OCI-LY1 (cell line): ENCODE measurements around the gene PHKA2.

ENCODE experiments used
- H2AFZ ChIP-seq: fragments of 200-600 bp; sonication (generic), shearing (Covaris generic); 2 replicates; pipeline ENCODE4 v1.6.0; 2014; ENCODE audit warnings: antibody characterized with exemption, mild to moderate bottlenecking, low read length
- H3F3A ChIP-seq: fragments of 200-600 bp; sonication (generic), shearing (Covaris generic); 2 replicates; pipeline ENCODE4 v1.6.0; 2014; ENCODE audit warnings: mild to moderate bottlenecking, antibody characterized with exemption, low read length, moderate library complexity; ENCODE audit not compliant: insufficient read depth
- H3K27ac ChIP-seq: fragments of 200-600 bp; sonication (generic); 2 replicates; pipeline ENCODE4 v1.5.1; 2014; ENCODE audit warnings: low read length, mixed run types, mild to moderate bottlenecking, low read depth; ENCODE audit not compliant: poor library complexity, severe bottlenecking
- H3K27me3 ChIP-seq: fragments of 200-600 bp; sonication (generic); 2 replicates; pipeline ENCODE4 v1.6.0; 2014; ENCODE audit warnings: antibody characterized with exemption, mild to moderate bottlenecking, low read length, moderate library complexity; ENCODE audit not compliant: insufficient read depth
- H3K36me3 ChIP-seq: fragments of 200-600 bp; sonication (generic); 2 replicates; pipeline ENCODE4 v1.6.1; 2014; ENCODE audit warnings: mild to moderate bottlenecking, antibody characterized with exemption, low read length, moderate library complexity, mixed read lengths; ENCODE audit not compliant: insufficient read depth
- H3K4me1 ChIP-seq: fragments of 200-600 bp; sonication (generic); 2 replicates; pipeline ENCODE4 v1.5.1; 2014; ENCODE audit warnings: mild to moderate bottlenecking, low read length, moderate library complexity; ENCODE audit not compliant: insufficient read depth, severe bottlenecking
- H3K4me2 ChIP-seq: fragments of 200-600 bp; sonication (generic), shearing (Covaris generic); 2 replicates; pipeline ENCODE4 v1.6.1; 2014; ENCODE audit warnings: low read length
- H3K4me3 ChIP-seq: fragments of 200-600 bp; sonication (generic); 2 replicates; pipeline ENCODE4 v1.5.1; 2014; ENCODE audit warnings: low read length, low read depth, mild to moderate bottlenecking, mixed read lengths; ENCODE audit not compliant: poor library complexity, severe bottlenecking
- H3K79me2 ChIP-seq: fragments of 200-600 bp; shearing (Covaris generic); 2 replicates; pipeline ENCODE4 v1.6.1; 2016; ENCODE audit warnings: mixed run types, low read length, mixed read lengths; ENCODE audit not compliant: insufficient read depth
- H3K9ac ChIP-seq: fragments of 200-600 bp; sonication (generic), shearing (Covaris generic); 2 replicates; pipeline ENCODE4 v1.6.1; 2014; ENCODE audit warnings: mild to moderate bottlenecking, low read length, mixed read lengths
- H3K9me2 ChIP-seq: fragments of 200-600 bp; sonication (generic), shearing (Covaris generic); 2 replicates; pipeline ENCODE4 v1.6.1; 2014; ENCODE audit warnings: low read depth, mild to moderate bottlenecking, low read length, mixed read lengths
- H3K9me3 ChIP-seq: fragments of 200-600 bp; shearing (Covaris generic); 2 replicates; pipeline ENCODE4 v1.6.1; 2014; ENCODE audit warnings: low read length, mixed read lengths
- H4K20me1 ChIP-seq: fragments of 200-600 bp; sonication (generic), shearing (Covaris generic); 2 replicates; pipeline ENCODE4 v1.6.0; 2016; ENCODE audit warnings: mild to moderate bottlenecking, low read length; ENCODE audit not compliant: insufficient read depth
- EZH2 ChIP-seq: fragments of 200-600 bp; sonication (generic), shearing (Covaris generic); IDR thresholded peaks from 2 replicates; pipeline ENCODE4 v1.8.0; 2017; ENCODE audit warnings: borderline replicate concordance, mixed run types, mild to moderate bottlenecking, antibody characterized with exemption, low read length, moderate library complexity, mixed read lengths
- TF ChIP-seq, protein P1 (sequence below): fragments of 200-600 bp; sonication (generic), shearing (Covaris generic); IDR thresholded peaks from 2 replicates; pipeline ENCODE4 v1.5.1; 2017; ENCODE audit warnings: mild to moderate bottlenecking, antibody characterized with exemption, low read length, moderate library complexity, mixed read lengths

The PHKA2 gene

GRCh38 chrX:18949291-18949943 lies 34.5 kb downstream of the PHKA2 start:
- Histone ChIP-seq H2AFZ (no peak overlapping the region), H3K79me2 (no peaks in the 10 kb centered on the region), H3K4me3 (no peak overlapping the region), H3F3A (no peaks in the 10 kb centered on the region), H3K27ac (no peak overlapping the region), H3K9me3 (no peaks in the 10 kb centered on the region), H3K36me3 (0 out of 2 replicates have a peak, but pooled peaks cover 5% of the 10 kb centered on the region), H3K9ac (no peak overlapping the region), H4K20me1 (no peaks in the 10 kb centered on the region), H3K4me1 (no peaks in the 10 kb centered on the region), H3K27me3 (no peaks in the 10 kb centered on the region), H3K4me2 (no peak overlapping the region), H3K9me2 (no peaks in the 10 kb centered on the region)
- TF ChIP-seq, protein P1, sequence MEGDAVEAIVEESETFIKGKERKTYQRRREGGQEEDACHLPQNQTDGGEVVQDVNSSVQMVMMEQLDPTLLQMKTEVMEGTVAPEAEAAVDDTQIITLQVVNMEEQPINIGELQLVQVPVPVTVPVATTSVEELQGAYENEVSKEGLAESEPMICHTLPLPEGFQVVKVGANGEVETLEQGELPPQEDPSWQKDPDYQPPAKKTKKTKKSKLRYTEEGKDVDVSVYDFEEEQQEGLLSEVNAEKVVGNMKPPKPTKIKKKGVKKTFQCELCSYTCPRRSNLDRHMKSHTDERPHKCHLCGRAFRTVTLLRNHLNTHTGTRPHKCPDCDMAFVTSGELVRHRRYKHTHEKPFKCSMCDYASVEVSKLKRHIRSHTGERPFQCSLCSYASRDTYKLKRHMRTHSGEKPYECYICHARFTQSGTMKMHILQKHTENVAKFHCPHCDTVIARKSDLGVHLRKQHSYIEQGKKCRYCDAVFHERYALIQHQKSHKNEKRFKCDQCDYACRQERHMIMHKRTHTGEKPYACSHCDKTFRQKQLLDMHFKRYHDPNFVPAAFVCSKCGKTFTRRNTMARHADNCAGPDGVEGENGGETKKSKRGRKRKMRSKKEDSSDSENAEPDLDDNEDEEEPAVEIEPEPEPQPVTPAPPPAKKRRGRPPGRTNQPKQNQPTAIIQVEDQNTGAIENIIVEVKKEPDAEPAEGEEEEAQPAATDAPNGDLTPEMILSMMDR = no peak
- no peak for TF ChIP-seq EZH2

DNA sequence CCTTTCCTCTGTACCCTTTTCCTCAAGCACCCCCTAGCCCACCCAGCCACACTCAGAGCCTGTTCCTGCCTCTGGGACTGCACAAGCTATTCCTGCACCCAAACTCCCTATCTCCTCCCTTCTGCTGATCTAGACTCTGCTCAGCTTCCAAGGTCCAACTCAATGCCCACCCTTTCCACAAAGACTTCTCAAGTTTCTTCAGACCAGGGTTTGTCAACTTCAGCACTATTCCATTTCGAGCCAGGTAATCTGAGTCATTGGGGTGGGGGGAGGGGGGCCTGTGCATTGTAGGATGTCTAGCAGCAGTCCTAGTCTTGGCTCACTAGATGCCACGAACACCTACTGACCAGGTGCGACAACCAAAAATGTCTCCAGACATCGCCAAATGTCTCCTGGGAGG lies 37.3 kb downstream of the PHKA2 start:
- Histone ChIP-seq H3K4me2 (no peak overlapping the region), H3K9me2 (no peaks in the 10 kb centered on the region), H4K20me1 (no peaks in the 10 kb centered on the region), H3K9ac (no peak overlapping the region), H3K9me3 (no peaks in the 10 kb centered on the region), H3K27me3 (no peaks in the 10 kb centered on the region), H3K27ac (no peak overlapping the region), H3K79me2 (no peaks in the 10 kb centered on the region), H3K4me1 (no peaks in the 10 kb centered on the region), H3K36me3 (0 out of 2 replicates have a peak, but pooled peaks cover 5% of the 10 kb centered on the region), H2AFZ (no peak overlapping the region), H3F3A (no peaks in the 10 kb centered on the region), H3K4me3 (no peak overlapping the region)
- TF ChIP-seq, protein P1 = no peak
- TF ChIP-seq EZH2 = no peak

GRCh38 chrX:18946157-18946556 lies 37.8 kb downstream of the PHKA2 start:
- no peaks in the 10 kb centered on the region for H3K9me2 ChIP-seq
- H3K4me2 ChIP-seq = no peak overlapping the region
- H2AFZ ChIP-seq = no peak overlapping the region
- H3K4me3 ChIP-seq = no peak overlapping the region
- H3K79me2 ChIP-seq = no peaks in the 10 kb centered on the region
- H3K9ac ChIP-seq = no peak overlapping the region
- no peaks in the 10 kb centered on the region for H3K27me3 ChIP-seq
- H3K4me1 ChIP-seq = no peaks in the 10 kb centered on the region
- no peak overlapping the region for H3K27ac ChIP-seq
- H3F3A ChIP-seq = no peaks in the 10 kb centered on the region
- no peaks in the 10 kb centered on the region for H4K20me1 ChIP-seq
- TF ChIP-seq, protein P1 = no peak
- no peak for TF ChIP-seq EZH2
- H3K9me3 ChIP-seq = no peaks in the 10 kb centered on the region
- 0 out of 2 replicates have a peak, but pooled peaks cover 7% of the 10 kb centered on the region for H3K36me3 ChIP-seq
